Kidney tubule cell (primary cell): Measurements from ENCODE around the gene DRC7.

Source experiments
- DNase-seq: peaks from one replicate; pipeline ENCODE4 v3.0.0-alpha.2; 2018; ENCODE audit warnings: low spot score

The DRC7 gene

GRCh38 chr16:57676553-57677085 lies 18.0 kb upstream of the DRC7 start:
- no peak for DNase-seq

GRCh38 chr16:57677622-57678369 lies 16.8 kb upstream of the DRC7 start:
- no peak for DNase-seq

- no peak for DNase-seq
These were observed 15.6 kb upstream of the DRC7 start for GRCh38 chr16:57679016-57679415.

GRCh38 chr16:57679767-57680482 lies 14.7 kb upstream of the DRC7 start:
- DNase-seq, result no peak

GRCh38 chr16:57680842-57681375 lies 13.7 kb upstream of the DRC7 start:
- DNase-seq, result no peak

- no peak for DNase-seq
These were observed 12.5 kb upstream of the DRC7 start for GRCh38 chr16:57681950-57682728.

- DNase-seq, result no peak
These were observed 11.6 kb upstream of the DRC7 start for GRCh38 chr16:57682809-57683635.

GRCh38 chr16:57683636-57684545 lies 10.7 kb upstream of the DRC7 start:
- no peak for DNase-seq

- DNase-seq, result no peak
These were observed 9.8 kb upstream of the DRC7 start for GRCh38 chr16:57684626-57685358.

GRCh38 chr16:57685633-57686032 lies 9.0 kb upstream of the DRC7 start:
- DNase-seq, result no peak

- no peak for DNase-seq
These were observed 8.0 kb upstream of the DRC7 start for GRCh38 chr16:57686577-57686976.

- no peak for DNase-seq
These were observed 7.2 kb upstream of the DRC7 start for GRCh38 chr16:57687363-57687929.

GRCh38 chr16:57688487-57688986 lies 6.1 kb upstream of the DRC7 start:
- no peak for DNase-seq

- DNase-seq, result no peak
These were observed 5.4 kb upstream of the DRC7 start for GRCh38 chr16:57688987-57689761.

- DNase-seq, result no peak
These were observed 4.6 kb upstream of the DRC7 start for GRCh38 chr16:57689762-57690558.

GRCh38 chr16:57690782-57691471 lies 3.7 kb upstream of the DRC7 start:
- DNase-seq, result no peak

- no peak for DNase-seq
These were observed 2.0 kb upstream of the DRC7 start for GRCh38 chr16:57692636-57693035.
